CD14-positive monocyte (primary cell): Measurements from ENCODE around the gene ADAM30. TPM values are rescaled to one million over a fixed set of nuclear protein-coding genes. Genes with fewer than 3 reads are reported as not detected.

ENCODE experiments used
- DNase-seq, 3 donors: peaks; one replicate each; pipeline ENCODE4 v3.0.0-alpha.2; 2011 to 2022
- H2AFZ ChIP-seq: 2 replicates; pipeline ENCODE4 v1.6.0; 2012; ENCODE audit warnings: mild to moderate bottlenecking, low read depth, low read length, inconsistent platforms; ENCODE audit not compliant: insufficient read depth, poor library complexity, severe bottlenecking
- H3K27ac ChIP-seq, 2 donors: 1 replicate in 1 of 2; 2 replicates in 1 of 2; pipeline ENCODE4 v1.5.1; 2012 to 2013; ENCODE audit warnings: low read length in 2 of 2, control low read depth in 1 of 2, inconsistent platforms in 1 of 2, low read depth in 1 of 2, mild to moderate bottlenecking in 1 of 2
- H3K27me3 ChIP-seq, 2 donors: one replicate each; pipeline versions ENCODE4 v1.6.0 to v1.6.1; 2011 to 2013; ENCODE audit warnings: low read length in 2 of 2; ENCODE audit not compliant: control insufficient read depth in 2 of 2, insufficient read depth in 2 of 2
- H3K36me3 ChIP-seq, 2 donors: replicated peaks in 1 of 2; 1 replicate in 1 of 2; 2 replicates in 1 of 2; pipeline versions ENCODE4 v1.5.1 to v1.6.1; 2012 to 2013; ENCODE audit warnings: low read length in 2 of 2, control low read depth in 1 of 2, inconsistent platforms in 1 of 2, mild to moderate bottlenecking in 1 of 2; ENCODE audit not compliant: insufficient read depth in 2 of 2, control insufficient read depth in 1 of 2
- H3K4me1 ChIP-seq, 2 donors: 1 replicate in 1 of 2; 2 replicates in 1 of 2; pipeline versions ENCODE4 v1.5.1 to v1.6.1; 2012 to 2013; ENCODE audit warnings: low read length in 2 of 2, control low read depth in 1 of 2, inconsistent platforms in 1 of 2, mild to moderate bottlenecking in 1 of 2, moderate library complexity in 1 of 2; ENCODE audit not compliant: insufficient read depth in 2 of 2, control insufficient read depth in 1 of 2
- H3K4me2 ChIP-seq: replicated peaks from 2 replicates; pipeline ENCODE3; 2012; ENCODE audit warnings: low read length, moderate library complexity, mild to moderate bottlenecking; ENCODE audit not compliant: poor library complexity, severe bottlenecking; ENCODE audit errors: extremely low read depth
- H3K4me3 ChIP-seq, 3 experiments: fragments of 200-600 bp in 1 of 3; sonication (generic) in 1 of 3; replicated peaks in 1 of 3; 1 replicate in 2 of 3; 2 replicates in 1 of 3; pipeline ENCODE4 v1.5.1; 2011 to 2013; ENCODE audit warnings: low read length in 3 of 3, mild to moderate bottlenecking in 3 of 3, control low read depth in 2 of 3, low read depth in 2 of 3, inconsistent platforms in 1 of 3, moderate library complexity in 1 of 3
- H3K79me2 ChIP-seq: 2 replicates; pipeline ENCODE4 v1.6.0; 2012; ENCODE audit warnings: mild to moderate bottlenecking, control low read depth, inconsistent platforms, low read length, moderate library complexity; ENCODE audit not compliant: insufficient read depth
- H3K9ac ChIP-seq: 2 replicates; pipeline ENCODE4 v1.6.0; 2017; ENCODE audit warnings: low read length, mild to moderate bottlenecking; ENCODE audit not compliant: insufficient read depth, poor library complexity, severe bottlenecking
- H3K9me3 ChIP-seq, 2 donors: replicated peaks in 1 of 2; 1 replicate in 1 of 2; 2 replicates in 1 of 2; pipeline versions ENCODE4 v1.5.1 to v1.6.1; 2012 to 2013; ENCODE audit warnings: low read length in 2 of 2, control low read depth in 1 of 2; ENCODE audit not compliant: control insufficient read depth in 1 of 2, insufficient read depth in 1 of 2
- H4K20me1 ChIP-seq: 2 replicates; pipeline ENCODE4 v1.6.0; 2012; ENCODE audit warnings: mild to moderate bottlenecking, low read length, control low read depth, moderate library complexity; ENCODE audit not compliant: insufficient read depth
- H3K27ac Mint-ChIP-seq, 7 donors: one replicate each; pipeline ENCODE4 v1.8.0; 2020; ENCODE audit warnings: mild to moderate bottlenecking in 7 of 7, mixed read lengths in 7 of 7, moderate library complexity in 6 of 7, inconsistent platforms in 2 of 7
- H3K27me3 Mint-ChIP-seq, 3 donors: one replicate each; pipeline ENCODE4 v1.8.0; 2021 to 2022; ENCODE audit warnings: low read depth in 3 of 3, mild to moderate bottlenecking in 3 of 3, mixed read lengths in 3 of 3, moderate library complexity in 3 of 3, inconsistent platforms in 1 of 3
- H3K36me3 Mint-ChIP-seq, 2 donors: one replicate each; pipeline ENCODE4 v1.8.0; 2020; ENCODE audit warnings: mixed read lengths in 2 of 2, inconsistent platforms in 1 of 2, mild to moderate bottlenecking in 1 of 2
- H3K4me1 Mint-ChIP-seq: one replicate; pipeline ENCODE4 v1.8.0; 2020; ENCODE audit warnings: mild to moderate bottlenecking, mixed read lengths
- H3K4me3 Mint-ChIP-seq, 2 donors: one replicate each; pipeline ENCODE4 v1.8.0; 2020; ENCODE audit warnings: mild to moderate bottlenecking in 2 of 2, mixed read lengths in 2 of 2, moderate library complexity in 1 of 2
- H3K9me3 Mint-ChIP-seq, 7 donors: one replicate each; pipeline ENCODE4 v1.8.0; 2020 to 2022; ENCODE audit warnings: mixed read lengths in 7 of 7, mild to moderate bottlenecking in 6 of 7, moderate library complexity in 6 of 7, inconsistent platforms in 2 of 7
- WGBS: methylation state at CpG from one replicate; pipeline ENCODE4 v1.1.5; 2013; ENCODE audit warnings: missing lambda C conversion rate; ENCODE audit not compliant: insufficient coverage; 5-methylcytosine and 5-hydroxymethylcytosine counted together
- intact Hi-C, 2 donors: fragments of 100-400 bp; cut with micrococcal nuclease; formaldehyde crosslinking; loops; one replicate each; pipeline versions ENCODE4 v1.15.0 to v1.15.1; 2023
- polyA plus RNA-seq, 3 donors: library from polyadenylated mRNA; depleted of rRNA in 1 of 3; unstranded in 2 of 3; stranded (reverse) in 1 of 3; fragments of 300-500 nt in 2 of 3; fragments of >200 nt in 1 of 3; fragmentation: Illumina TruSeq in 2 of 3; gene quantifications; 1 replicate in 2 of 3; 2 replicates in 1 of 3; pipeline ENCODE4 v1.2.3, GENCODE V29; 2012 to 2021
- TF ChIP-seq, protein P1 (sequence below): fragments of 200-600 bp; IDR thresholded peaks from one replicate; pipeline ENCODE4 v1.8.0; 2022; ENCODE audit warnings: antibody characterized with exemption, mild to moderate bottlenecking

Gene ADAM30
- polyA plus RNA-seq, 3 donors: not detected

DNA sequence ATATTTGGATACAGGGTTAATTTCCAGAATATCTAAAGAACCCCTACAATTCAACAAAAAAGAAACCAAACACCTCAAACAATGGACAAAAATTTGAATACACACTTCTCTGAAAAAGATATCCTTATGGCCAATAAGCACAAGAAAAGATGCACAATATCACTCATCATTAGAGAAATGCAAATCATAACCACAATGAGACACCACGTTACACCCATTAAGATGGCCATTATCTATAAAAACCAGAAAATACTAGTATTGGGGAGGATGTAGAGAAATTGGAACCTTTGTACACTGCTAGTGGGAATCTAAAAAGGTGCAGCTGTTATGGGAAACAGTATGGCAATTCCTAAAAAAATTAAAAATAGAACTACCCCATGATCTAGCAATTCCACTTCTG, 4.9 kb downstream of the ADAM30 start:
- no peaks in the 10 kb centered on the region for H4K20me1 ChIP-seq
- DNase-seq: no peak
- H3K4me1 ChIP-seq: peaks cover 0 to 4% of the 10 kb centered on the region in 2 donors
- no peak overlapping the region for H3K27ac ChIP-seq
- H2AFZ ChIP-seq: no peak overlapping the region
- H3K9me3 Mint-ChIP-seq: peaks cover 9 to 23% (median 16%) of the 10 kb centered on the region in 7 donors
- intact Hi-C loops: no loop called here
- H3K4me3 ChIP-seq: no peak overlapping the region
- H3K27ac Mint-ChIP-seq: no peak overlapping the region
- H3K4me1 Mint-ChIP-seq: peaks cover 10% of the 10 kb centered on the region
- TF ChIP-seq, protein P1, sequence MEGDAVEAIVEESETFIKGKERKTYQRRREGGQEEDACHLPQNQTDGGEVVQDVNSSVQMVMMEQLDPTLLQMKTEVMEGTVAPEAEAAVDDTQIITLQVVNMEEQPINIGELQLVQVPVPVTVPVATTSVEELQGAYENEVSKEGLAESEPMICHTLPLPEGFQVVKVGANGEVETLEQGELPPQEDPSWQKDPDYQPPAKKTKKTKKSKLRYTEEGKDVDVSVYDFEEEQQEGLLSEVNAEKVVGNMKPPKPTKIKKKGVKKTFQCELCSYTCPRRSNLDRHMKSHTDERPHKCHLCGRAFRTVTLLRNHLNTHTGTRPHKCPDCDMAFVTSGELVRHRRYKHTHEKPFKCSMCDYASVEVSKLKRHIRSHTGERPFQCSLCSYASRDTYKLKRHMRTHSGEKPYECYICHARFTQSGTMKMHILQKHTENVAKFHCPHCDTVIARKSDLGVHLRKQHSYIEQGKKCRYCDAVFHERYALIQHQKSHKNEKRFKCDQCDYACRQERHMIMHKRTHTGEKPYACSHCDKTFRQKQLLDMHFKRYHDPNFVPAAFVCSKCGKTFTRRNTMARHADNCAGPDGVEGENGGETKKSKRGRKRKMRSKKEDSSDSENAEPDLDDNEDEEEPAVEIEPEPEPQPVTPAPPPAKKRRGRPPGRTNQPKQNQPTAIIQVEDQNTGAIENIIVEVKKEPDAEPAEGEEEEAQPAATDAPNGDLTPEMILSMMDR: no peak
- H3K4me2 ChIP-seq: no peak overlapping the region
- no CpG with 5 or more reads among the region's 1 CpG for WGBS
- peaks cover 4 to 6% of the 10 kb centered on the region in 2 donors for H3K36me3 Mint-ChIP-seq
- no peaks in the 10 kb centered on the region for H3K36me3 ChIP-seq
- H3K9ac ChIP-seq: no peak overlapping the region
- H3K27me3 Mint-ChIP-seq: peaks cover 0 to 7% (median 2%) of the 10 kb centered on the region in 3 donors
- no peaks in the 10 kb centered on the region for H3K27me3 ChIP-seq
- H3K9me3 ChIP-seq: peaks cover 5 to 16% of the 10 kb centered on the region in 2 donors
- no peak overlapping the region for H3K4me3 Mint-ChIP-seq
- H3K79me2 ChIP-seq: no peaks in the 10 kb centered on the region

DNA sequence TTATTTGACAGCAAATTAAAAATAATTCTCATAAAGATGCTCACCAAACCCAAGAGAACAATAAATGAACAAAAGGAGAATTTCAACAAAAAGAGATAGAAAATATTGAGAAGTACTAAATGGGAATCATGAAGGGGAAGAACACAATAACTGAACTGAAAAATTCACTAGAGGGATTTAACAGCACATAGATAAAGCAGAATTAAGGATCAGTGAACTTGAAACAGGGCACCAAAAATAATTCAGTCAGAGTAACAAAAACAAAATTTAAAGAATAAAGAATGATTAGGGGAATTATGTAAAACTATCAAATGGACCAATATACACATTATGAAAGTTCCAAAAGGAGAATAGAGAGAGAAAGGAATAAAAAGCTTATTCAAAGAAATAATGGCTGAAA, 7.8 kb downstream of the ADAM30 start:
- Mint-ChIP-seq H3K27me3 (peaks cover 0 to 5% (median 4%) of the 10 kb centered on the region in 3 donors), H3K4me1 (peaks cover 5% of the 10 kb centered on the region), H3K4me3 (no peak overlapping the region), H3K27ac (no peak overlapping the region), H3K9me3 (peaks cover 9 to 19% (median 15%) of the 10 kb centered on the region in 7 donors), H3K36me3 (peaks cover 4 to 6% of the 10 kb centered on the region in 2 donors)
- no peak for DNase-seq
- H3K36me3 ChIP-seq: no peaks in the 10 kb centered on the region
- TF ChIP-seq, protein P1: no peak
- H3K9me3 ChIP-seq: peaks cover 5 to 16% of the 10 kb centered on the region in 2 donors
- no peaks in the 10 kb centered on the region for H3K79me2 ChIP-seq
- H4K20me1 ChIP-seq: no peaks in the 10 kb centered on the region
- no peak overlapping the region for H3K4me3 ChIP-seq
- H3K4me1 ChIP-seq: peaks cover 21 to 24% of the 10 kb centered on the region in 2 donors
- H3K4me2 ChIP-seq: no peak overlapping the region
- no peak overlapping the region for H2AFZ ChIP-seq
- no peak overlapping the region for H3K27ac ChIP-seq
- intact Hi-C loops: no loop called here
- no peak overlapping the region for H3K9ac ChIP-seq
- H3K27me3 ChIP-seq: no peaks in the 10 kb centered on the region
